GM18870 (cell line): ENCODE measurements around the gene SDC1.

Experiments
- ATAC-seq: cut with Tn5 transposase; IDR thresholded peaks from one replicate; pipeline ENCODE4 v1.9.1; 2021; ENCODE audit warnings: moderate library complexity; ENCODE audit not compliant: unreplicated experiment

Gene SDC1

GRCh38 chr2:20186078-20186854 lies 38.7 kb downstream of the SDC1 start:
- no peak for ATAC-seq

- no peak for ATAC-seq
Observed at GRCh38 chr2:20185176-20186022, 39.5 kb downstream of the SDC1 start.

GRCh38 chr2:20184067-20184938 lies 40.6 kb downstream of the SDC1 start:
- no peak for ATAC-seq

- no peak for ATAC-seq
Observed at GRCh38 chr2:20183373-20183772, 41.6 kb downstream of the SDC1 start.

- no peak for ATAC-seq
Observed at GRCh38 chr2:20182241-20182931, 42.5 kb downstream of the SDC1 start.

GRCh38 chr2:20181761-20182160 lies 43.2 kb downstream of the SDC1 start:
- ATAC-seq: no peak

GRCh38 chr2:20180676-20181648 lies 44.0 kb downstream of the SDC1 start:
- no peak for ATAC-seq

- no peak for ATAC-seq
Observed at GRCh38 chr2:20179755-20180594, 45.0 kb downstream of the SDC1 start.

- no peak for ATAC-seq
Observed at GRCh38 chr2:20179466-20179754, 45.5 kb downstream of the SDC1 start.

GRCh38 chr2:20178666-20179465 lies 46.1 kb downstream of the SDC1 start:
- no peak for ATAC-seq

GRCh38 chr2:20178249-20178607 lies 46.7 kb downstream of the SDC1 start:
- no peak for ATAC-seq

- no peak for ATAC-seq
Observed at GRCh38 chr2:20177556-20178248, 47.2 kb downstream of the SDC1 start.

- no peak for ATAC-seq
Observed at GRCh38 chr2:20176760-20177159, 48.2 kb downstream of the SDC1 start.

- ATAC-seq: no peak
Observed at GRCh38 chr2:20175931-20176330, 49.0 kb downstream of the SDC1 start.

GRCh38 chr2:20175267-20175666 lies 49.7 kb downstream of the SDC1 start:
- no peak for ATAC-seq

GRCh38 chr2:20174410-20174809 lies 50.5 kb downstream of the SDC1 start:
- no peak for ATAC-seq
